Upper lobe of left lung (tissue), 4 donors: ENCODE results near the gene SH3YL1.

Source experiments
- CTCF ChIP-seq, 6 experiments: fragments of 450-650 bp in 4 of 6; fragments of 200-600 bp in 2 of 6; sonication (generic) in 2 of 6; IDR thresholded peaks; one replicate each; pipeline ENCODE4 v1.5.1; 2016 to 2019; ENCODE audit warnings: antibody characterized with exemption in 6 of 6
- EP300 ChIP-seq, 4 donors: sonication (generic); formaldehyde crosslinking; IDR thresholded peaks; one replicate each; pipeline ENCODE4 v1.5.1; 2017; ENCODE audit warnings: antibody characterized with exemption in 4 of 4, control low read depth in 2 of 4
- POLR2A ChIP-seq, 4 donors: fragments of 450-650 bp; IDR thresholded peaks; one replicate each; pipeline ENCODE4 v1.5.1; 2016 to 2017; ENCODE audit warnings: antibody characterized with exemption in 4 of 4, mild to moderate bottlenecking in 2 of 4
- POLR2AphosphoS5 ChIP-seq, 2 donors: sonication (generic); formaldehyde crosslinking; IDR thresholded peaks; one replicate each; pipeline ENCODE4 v1.5.1; 2017; ENCODE audit warnings: antibody characterized with exemption in 2 of 2

GRCh38 chr2:287471-287885 lies 23.6 kb upstream of the SH3YL1 start:
- TF ChIP-seq CTCF (IDR thresholded peaks at IDR 0.05) (no peak), POLR2A (IDR thresholded peaks at IDR 0.05) (no peak), POLR2AphosphoS5 (IDR thresholded peaks at IDR 0.05) (no peak), EP300 (IDR thresholded peaks at IDR 0.05) (no peak)
